ENCODE data around the gene ZSCAN21. TPM values are rescaled to one million over a fixed set of nuclear protein-coding genes. Genes with fewer than 3 reads are reported as not detected.

ZSCAN21 gene
- total and polyA plus RNA-seq, 2 donors (not counting 3 experiments of a cell fraction or from before 2014, with no cell fraction given): 7.4 to 7.7 TPM

DNA sequence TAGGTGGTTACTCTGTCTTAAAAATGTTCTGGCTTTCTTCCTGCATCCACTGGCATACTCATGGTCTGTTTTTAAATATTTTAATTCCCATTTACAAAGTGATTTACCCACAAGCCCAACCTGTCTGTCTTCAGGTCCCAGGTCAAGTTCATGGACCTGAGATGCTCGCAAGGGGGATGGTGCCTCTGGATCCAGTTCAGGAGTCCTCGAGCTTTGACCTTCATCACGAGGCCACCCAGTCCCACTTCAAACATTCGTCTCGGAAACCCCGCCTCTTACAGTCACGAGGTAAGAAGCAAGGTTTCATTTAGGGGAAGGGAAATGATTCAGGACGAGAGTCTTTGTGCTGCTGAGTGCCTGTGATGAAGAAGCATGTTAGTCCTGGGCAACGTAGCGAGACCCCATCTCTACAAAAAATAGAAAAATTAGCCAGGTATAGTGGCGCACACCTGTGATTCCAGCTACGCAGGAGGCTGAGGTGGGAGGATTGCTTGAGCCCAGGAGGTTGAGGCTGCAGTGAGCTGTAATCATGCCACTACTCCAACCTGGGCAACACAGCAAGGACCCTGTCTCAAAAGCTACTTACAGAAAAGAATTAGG is 25.5 kb upstream of the ZSCAN21 start:
- H3K9ac ChIP-seq (replicated peaks; ENCODE audit: extremely low read depth, insufficient read depth, low read length): no peak overlapping the region
- dilution Hi-C loops (cut with MboI; ENCODE audit: extremely low pct_ligation_motif_present, low sequenced_read_pairs) (no loop called here), intact Hi-C loops (cut with micrococcal nuclease) (no loop called here)
- no peaks in the 10 kb centered on the region for H3K4me1 ChIP-seq (ENCODE audit: control insufficient read depth, extremely low read depth, insufficient read depth, low read length)
- H3K36me3 ChIP-seq (ENCODE audit: control insufficient read depth in 2 of 2, extremely low read depth in 1 of 2, insufficient read depth in 2 of 2, low read length in 2 of 2): peaks cover 10 to 16% of the 10 kb centered on the region in 2 experiments
- no peak overlapping the region for H3K27ac ChIP-seq (ENCODE audit: insufficient read depth, low read depth, low read length)
- H3K79me2 ChIP-seq (ENCODE audit: control insufficient read depth, insufficient read depth, low read length): peaks cover 18% of the 10 kb centered on the region
- H2AFZ ChIP-seq (ENCODE audit: low read depth, low read length): no peak overlapping the region
- POLR2A ChIA-PET: no interaction called here
- no peak overlapping the region for H3K4me2 ChIP-seq (ENCODE audit: insufficient read depth, low read length)
- no TSS peak for BruUV-seq (replicated peaks)
- no peaks in the 10 kb centered on the region for H3K27me3 ChIP-seq (ENCODE audit: control insufficient read depth in 2 of 2, insufficient read depth in 2 of 2, low read length in 2 of 2)
- H3K9me1 ChIP-seq (replicated peaks; ENCODE audit: control insufficient read depth, extremely low read depth, insufficient read depth, low read length): no peaks in the 10 kb centered on the region
- DNase-seq (ENCODE audit: low read depth, low spot score) (no peak), FAIRE-seq (no peak)
- CTCF ChIA-PET: interaction anchor here (1.3 to 1.4 kb wide), 2 partner anchors 12 to 35 kb away, joined by 3 read pairs; no protein-coding TSS in a partner anchor
- H4K20me1 ChIP-seq (replicated peaks; ENCODE audit: control insufficient read depth, extremely low read depth, insufficient read depth, low read length): no peaks in the 10 kb centered on the region
- TF ChIP-seq MYC (IDR thresholded peaks at IDR 0.05; ENCODE audit: low read depth, low read length) (no peak), POLR2AphosphoS5 (IDR thresholded peaks at IDR 0.05; ENCODE audit: insufficient read depth, low read depth, low read length) (no peak), JUN (IDR thresholded peaks at IDR 0.05; ENCODE audit: borderline replicate concordance, insufficient read depth, insufficient read length, low read depth) (no peak), GATA2 (IDR thresholded peaks at IDR 0.05; ENCODE audit: insufficient read depth, insufficient read length, low read depth, low read length) (no peak), EZH2 (IDR thresholded peaks at IDR 0.05; ENCODE audit: borderline replicate concordance, low read depth, low read length, severe bottlenecking) (no peak), FOS (IDR thresholded peaks at IDR 0.05; ENCODE audit: borderline replicate concordance, insufficient read depth, low read length) (no peak), POLR2A (IDR thresholded peaks at IDR 0.05; ENCODE audit: low read depth, low read length) (no peak)
- TF ChIP-seq, protein P1, sequence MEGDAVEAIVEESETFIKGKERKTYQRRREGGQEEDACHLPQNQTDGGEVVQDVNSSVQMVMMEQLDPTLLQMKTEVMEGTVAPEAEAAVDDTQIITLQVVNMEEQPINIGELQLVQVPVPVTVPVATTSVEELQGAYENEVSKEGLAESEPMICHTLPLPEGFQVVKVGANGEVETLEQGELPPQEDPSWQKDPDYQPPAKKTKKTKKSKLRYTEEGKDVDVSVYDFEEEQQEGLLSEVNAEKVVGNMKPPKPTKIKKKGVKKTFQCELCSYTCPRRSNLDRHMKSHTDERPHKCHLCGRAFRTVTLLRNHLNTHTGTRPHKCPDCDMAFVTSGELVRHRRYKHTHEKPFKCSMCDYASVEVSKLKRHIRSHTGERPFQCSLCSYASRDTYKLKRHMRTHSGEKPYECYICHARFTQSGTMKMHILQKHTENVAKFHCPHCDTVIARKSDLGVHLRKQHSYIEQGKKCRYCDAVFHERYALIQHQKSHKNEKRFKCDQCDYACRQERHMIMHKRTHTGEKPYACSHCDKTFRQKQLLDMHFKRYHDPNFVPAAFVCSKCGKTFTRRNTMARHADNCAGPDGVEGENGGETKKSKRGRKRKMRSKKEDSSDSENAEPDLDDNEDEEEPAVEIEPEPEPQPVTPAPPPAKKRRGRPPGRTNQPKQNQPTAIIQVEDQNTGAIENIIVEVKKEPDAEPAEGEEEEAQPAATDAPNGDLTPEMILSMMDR (IDR thresholded peaks at IDR 0.05; ENCODE audit: extremely low read depth in 1 of 2, insufficient read depth in 1 of 2, low read depth in 1 of 2, low read length in 2 of 2): no peak
- TF ChIP-seq, protein P2, sequence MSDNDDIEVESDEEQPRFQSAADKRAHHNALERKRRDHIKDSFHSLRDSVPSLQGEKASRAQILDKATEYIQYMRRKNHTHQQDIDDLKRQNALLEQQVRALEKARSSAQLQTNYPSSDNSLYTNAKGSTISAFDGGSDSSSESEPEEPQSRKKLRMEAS (IDR thresholded peaks at IDR 0.05; ENCODE audit: insufficient read depth, insufficient read length): no peak
- no peaks in the 10 kb centered on the region for H3K9me3 ChIP-seq (replicated peaks; ENCODE audit: control insufficient read depth, insufficient read depth, low read length)
- H3K4me3 ChIP-seq (replicated peaks in 1 of 3; ENCODE audit: insufficient read depth in 1 of 3, low read depth in 1 of 3, low read length in 3 of 3): no peak overlapping the region
